GM12875 (cell line): Measurements from ENCODE around the gene SSBP3.

ENCODE experiments used
- H3K4me3 ChIP-seq: one replicate; pipeline ENCODE4 v1.5.1; 2011; ENCODE audit warnings: low read depth, low read length, control low read depth
- TF ChIP-seq, protein P1 (sequence below): IDR thresholded peaks from 2 replicates; pipeline ENCODE4 v1.5.1; 2011; ENCODE audit warnings: low read depth, mild to moderate bottlenecking, control low read depth, inconsistent platforms, low read length, moderate library complexity, borderline replicate concordance; ENCODE audit not compliant: insufficient read depth

Gene SSBP3

DNA sequence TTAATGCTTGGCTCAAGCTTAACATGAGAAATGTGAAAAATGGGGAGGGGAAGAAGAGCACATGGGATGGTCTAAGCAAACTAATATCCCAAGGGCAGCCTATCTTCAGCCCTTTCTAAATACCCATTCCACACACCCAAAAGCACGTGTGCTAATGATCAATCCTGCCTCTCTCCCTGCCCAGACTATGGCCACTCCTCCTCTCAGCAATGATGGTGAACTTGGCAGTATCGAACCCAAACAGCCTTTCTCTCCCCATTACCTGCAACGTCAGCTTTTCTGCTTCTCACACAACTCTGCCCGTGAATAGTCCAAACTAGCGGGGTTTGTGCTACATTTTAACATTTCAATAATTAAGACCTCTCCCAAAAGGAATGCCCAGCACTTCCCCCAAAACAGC is 41.6 kb downstream of the SSBP3 start:
- H3K4me3 ChIP-seq: no peak overlapping the region
- TF ChIP-seq, protein P1, sequence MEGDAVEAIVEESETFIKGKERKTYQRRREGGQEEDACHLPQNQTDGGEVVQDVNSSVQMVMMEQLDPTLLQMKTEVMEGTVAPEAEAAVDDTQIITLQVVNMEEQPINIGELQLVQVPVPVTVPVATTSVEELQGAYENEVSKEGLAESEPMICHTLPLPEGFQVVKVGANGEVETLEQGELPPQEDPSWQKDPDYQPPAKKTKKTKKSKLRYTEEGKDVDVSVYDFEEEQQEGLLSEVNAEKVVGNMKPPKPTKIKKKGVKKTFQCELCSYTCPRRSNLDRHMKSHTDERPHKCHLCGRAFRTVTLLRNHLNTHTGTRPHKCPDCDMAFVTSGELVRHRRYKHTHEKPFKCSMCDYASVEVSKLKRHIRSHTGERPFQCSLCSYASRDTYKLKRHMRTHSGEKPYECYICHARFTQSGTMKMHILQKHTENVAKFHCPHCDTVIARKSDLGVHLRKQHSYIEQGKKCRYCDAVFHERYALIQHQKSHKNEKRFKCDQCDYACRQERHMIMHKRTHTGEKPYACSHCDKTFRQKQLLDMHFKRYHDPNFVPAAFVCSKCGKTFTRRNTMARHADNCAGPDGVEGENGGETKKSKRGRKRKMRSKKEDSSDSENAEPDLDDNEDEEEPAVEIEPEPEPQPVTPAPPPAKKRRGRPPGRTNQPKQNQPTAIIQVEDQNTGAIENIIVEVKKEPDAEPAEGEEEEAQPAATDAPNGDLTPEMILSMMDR: no peak

DNA sequence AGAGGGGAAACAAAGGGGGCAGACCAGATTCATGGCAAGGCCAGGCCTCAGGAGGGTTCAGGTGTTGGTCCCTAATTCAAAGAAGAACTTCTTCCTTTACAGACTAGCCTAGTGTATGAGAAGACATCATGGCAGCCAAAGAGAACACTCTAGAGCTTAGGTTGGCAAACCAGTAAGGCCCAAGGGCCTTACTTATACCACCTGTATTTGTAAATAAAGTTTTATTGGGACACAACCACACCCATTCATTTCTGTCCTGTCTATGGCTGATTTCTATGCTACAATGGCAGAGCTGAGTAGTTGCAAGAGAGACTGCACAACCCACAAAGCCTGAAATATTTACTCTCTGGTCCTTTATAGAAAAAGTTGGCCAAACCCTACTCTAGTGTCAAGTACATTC is 42.3 kb downstream of the SSBP3 start:
- TF ChIP-seq, protein P1: no peak
- H3K4me3 ChIP-seq: no peak overlapping the region

DNA sequence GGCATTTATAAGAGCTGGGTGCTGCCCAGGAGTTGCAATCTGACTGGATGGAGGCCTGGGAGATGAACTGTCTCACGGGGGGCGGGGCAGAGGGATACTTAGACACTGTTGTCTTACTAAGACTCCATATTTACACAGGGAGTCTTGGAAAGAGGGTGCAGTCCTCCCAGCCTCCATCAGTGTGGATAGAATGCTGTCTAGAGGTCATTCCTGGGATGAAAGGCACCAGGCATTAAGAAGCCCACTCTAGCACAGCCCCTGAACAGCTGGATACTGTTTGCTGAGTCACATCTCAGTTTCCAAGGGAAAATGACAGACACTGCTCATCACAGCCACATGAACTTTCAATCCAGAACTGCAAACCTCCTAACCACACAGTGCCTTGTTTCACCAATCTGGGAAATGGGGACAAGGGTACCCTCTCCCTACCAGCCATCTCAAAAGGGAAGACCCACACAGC is 43.3 kb downstream of the SSBP3 start:
- no peak overlapping the region for H3K4me3 ChIP-seq
- TF ChIP-seq, protein P1: no peak

DNA sequence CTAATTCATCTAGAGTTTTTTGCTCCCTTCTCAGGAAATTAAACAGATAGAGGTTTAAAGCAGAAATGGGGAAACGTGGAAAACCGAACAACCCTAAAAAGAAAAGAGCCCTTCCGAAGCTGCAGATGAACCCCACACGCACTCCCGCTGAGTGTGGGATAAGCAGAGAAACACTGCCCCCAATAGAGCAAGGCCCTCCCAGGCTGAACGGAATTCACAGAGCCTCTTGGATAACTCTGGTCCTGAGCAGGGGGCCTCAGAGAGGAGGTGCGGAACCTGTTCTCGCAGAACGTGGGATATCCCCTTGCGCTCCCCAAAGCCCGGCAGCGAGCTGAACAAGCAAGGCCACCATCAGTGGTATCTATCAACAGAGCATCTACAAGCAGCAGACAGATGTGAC is 44.9 kb downstream of the SSBP3 start:
- no peak overlapping the region for H3K4me3 ChIP-seq
- TF ChIP-seq, protein P1: no peak

DNA sequence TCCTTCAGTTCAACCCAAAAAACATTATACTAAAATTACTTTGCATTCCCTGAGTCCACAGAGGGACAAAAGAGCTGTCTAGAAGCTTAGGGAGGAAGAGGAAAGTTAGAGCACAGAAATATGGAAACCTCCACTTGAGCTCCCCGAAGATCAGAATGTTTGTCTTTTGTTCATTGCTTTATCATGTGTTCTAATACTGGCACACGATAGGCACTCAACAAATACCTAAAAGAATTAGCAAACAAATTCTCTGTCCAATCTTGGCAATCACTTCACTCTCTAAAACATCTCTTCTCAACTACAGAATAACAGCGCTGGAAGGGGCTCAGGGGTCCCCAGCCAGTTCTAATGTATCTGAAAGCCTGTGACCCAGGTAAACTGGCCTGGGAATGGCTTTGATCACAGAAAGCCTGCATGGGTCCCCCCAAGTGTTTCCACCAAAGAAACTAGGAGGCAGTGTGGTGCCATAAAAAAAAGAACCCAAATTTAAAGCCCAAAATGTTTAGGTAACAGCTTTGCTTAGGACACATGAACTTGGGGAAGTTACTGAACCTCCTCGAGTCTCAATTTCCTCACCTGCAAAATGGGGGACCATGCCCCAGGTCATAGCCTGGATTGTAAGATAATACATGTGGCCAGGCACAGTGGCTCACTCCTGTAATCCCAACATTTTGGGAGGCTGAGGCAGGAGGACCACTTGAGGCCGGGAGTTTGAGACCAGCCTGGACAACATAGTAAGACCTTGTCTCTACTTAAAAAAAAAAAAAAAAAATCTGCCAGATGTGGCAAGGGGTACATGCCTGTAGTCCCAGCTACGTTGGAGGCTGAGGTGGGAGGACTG is 45.8 kb downstream of the SSBP3 start:
- no peak overlapping the region for H3K4me3 ChIP-seq
- TF ChIP-seq, protein P1: no peak

DNA sequence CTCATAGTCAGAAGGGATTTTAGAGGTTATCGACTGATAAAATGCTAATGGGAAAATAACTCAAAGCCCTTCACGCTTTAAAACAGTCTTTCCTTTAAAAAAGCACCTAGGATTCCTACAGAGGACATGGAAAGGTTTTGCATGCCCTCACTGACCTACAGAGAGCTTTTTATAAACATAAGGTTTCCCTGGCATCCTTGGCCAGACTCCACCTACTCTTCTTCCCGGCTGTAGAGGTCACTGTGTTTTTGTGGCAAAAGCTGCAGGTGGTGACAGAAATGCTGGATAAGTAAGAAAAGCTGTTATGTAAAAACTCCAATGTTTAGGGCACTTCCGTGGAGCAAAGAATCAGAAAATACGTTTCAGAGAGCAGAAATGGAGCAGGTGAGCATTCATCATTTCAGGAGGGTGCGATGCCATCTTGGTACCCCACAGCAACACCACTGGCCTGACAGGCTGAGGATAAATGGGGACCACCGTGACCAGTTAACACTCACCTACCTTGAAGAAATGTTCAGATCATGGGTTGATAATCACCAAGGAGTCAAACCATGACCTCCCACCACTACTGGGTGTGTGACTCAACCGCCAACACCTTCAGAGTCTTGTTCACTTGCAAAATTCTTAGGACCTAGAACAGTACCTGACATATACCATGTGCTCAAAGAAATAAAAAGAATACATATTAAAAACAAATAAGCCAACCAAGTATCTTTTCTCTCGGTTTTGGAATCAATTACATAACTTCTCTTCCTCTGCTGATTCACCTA is 46.6 kb downstream of the SSBP3 start:
- no peak overlapping the region for H3K4me3 ChIP-seq
- TF ChIP-seq, protein P1: no peak
